SJSA1 (cell line): ENCODE results near the gene CCL26. TPM values are rescaled to one million over a fixed set of nuclear protein-coding genes. Genes with fewer than 3 reads are reported as not detected.
A peak's percentile ranks its signal among the peaks of the same experiment; 100 is the strongest.
"Not testable (repeated sequence)": the region's sequence is repeated elsewhere in the genome, so short reads cannot be mapped to it uniquely, and the experiment has no call there.

Source experiments
- DNase-seq, 2 experiments: peaks; one replicate each; pipeline ENCODE4 v3.0.0-alpha.2; 2015 to 2020; ENCODE audit warnings: low spot score in 2 of 2, low read depth in 1 of 2
- H3K27ac ChIP-seq: fragments of 250-450 bp; sonication (Bioruptor Pico); 2 replicates; pipeline ENCODE4 v1.5.1; 2020; ENCODE audit warnings: mild to moderate bottlenecking, moderate library complexity
- H3K27me3 ChIP-seq: fragments of 250-450 bp; sonication (Bioruptor Pico); replicated peaks from 2 replicates; pipeline ENCODE4 v1.5.1; 2020; ENCODE audit warnings: mild to moderate bottlenecking, moderate library complexity
- H3K36me3 ChIP-seq: fragments of 250-450 bp; sonication (Bioruptor Pico); 2 replicates; pipeline ENCODE4 v1.5.1; 2020; ENCODE audit warnings: mild to moderate bottlenecking
- H3K4me1 ChIP-seq: fragments of 250-450 bp; sonication (Bioruptor Pico); replicated peaks from 2 replicates; pipeline ENCODE4 v1.6.1; 2021; ENCODE audit warnings: mild to moderate bottlenecking
- H3K4me3 ChIP-seq: fragments of 250-450 bp; sonication (Bioruptor Pico); 2 replicates; pipeline ENCODE4 v1.5.1; 2020; ENCODE audit warnings: mild to moderate bottlenecking
- H3K9me3 ChIP-seq: fragments of 250-450 bp; sonication (Bioruptor Pico); replicated peaks from 2 replicates; pipeline ENCODE4 v1.5.1; 2020; ENCODE audit warnings: mild to moderate bottlenecking
- total RNA-seq: library from RNA; depleted of rRNA; stranded (reverse); fragments of >200 nt; shearing (Covaris generic); gene quantifications from 2 replicates; pipeline ENCODE4 v1.2.3, GENCODE V29; 2014

The CCL26 gene
- total RNA-seq, 1 experiment from 2014 or later, result 15.1 TPM

GRCh38 chr7:75806560-75807307 is 34.7 kb upstream of the CCL26 start:
- Histone ChIP-seq H3K27ac (no peak overlapping the region), H3K9me3 (peaks cover 13% of the 10 kb centered on the region), H3K4me1 (no peaks in the 10 kb centered on the region), H3K27me3 (no peaks in the 10 kb centered on the region), H3K36me3 (no peaks in the 10 kb centered on the region), H3K4me3 (no peak overlapping the region)
- no peak for DNase-seq

DNA sequence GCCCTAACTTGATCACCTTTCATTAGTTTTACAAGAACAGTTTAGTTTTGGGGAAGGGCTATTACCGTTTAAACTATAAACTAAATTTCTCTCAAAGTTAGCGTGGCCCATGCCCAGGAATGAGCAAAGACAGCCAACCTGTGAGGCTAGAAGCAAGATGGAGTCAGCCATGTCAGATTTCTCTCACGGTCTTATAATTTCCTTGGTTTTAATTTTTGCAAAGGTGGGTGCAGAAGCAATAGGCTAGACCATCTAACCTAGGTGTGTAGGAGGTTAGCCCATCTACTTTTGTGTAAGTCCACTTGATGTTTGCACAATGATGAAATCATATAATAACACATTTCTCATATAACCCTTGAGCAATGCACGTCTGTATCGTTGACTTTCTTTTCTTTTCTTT is 32.7 kb upstream of the CCL26 start:
- no peaks in the 10 kb centered on the region for H3K27me3 ChIP-seq
- H3K4me1 ChIP-seq, result no peaks in the 10 kb centered on the region
- DNase-seq, result no peak
- no peaks in the 10 kb centered on the region for H3K36me3 ChIP-seq
- H3K9me3 ChIP-seq, result peaks cover 13% of the 10 kb centered on the region
- no peak overlapping the region for H3K27ac ChIP-seq
- no peak overlapping the region for H3K4me3 ChIP-seq

- Histone ChIP-seq H3K27ac (no peak overlapping the region), H3K4me3 (no peak overlapping the region), H3K4me1 (no peaks in the 10 kb centered on the region), H3K9me3 (peaks cover 13% of the 10 kb centered on the region), H3K27me3 (no peaks in the 10 kb centered on the region), H3K36me3 (no peaks in the 10 kb centered on the region)
- DNase-seq, result no peak
Observed at GRCh38 chr7:75804004-75804403, 32.0 kb upstream of the CCL26 start.

- Histone ChIP-seq H3K4me1 (no peaks in the 10 kb centered on the region), H3K27ac (no peak overlapping the region), H3K4me3 (no peak overlapping the region), H3K27me3 (no peaks in the 10 kb centered on the region), H3K36me3 (no peaks in the 10 kb centered on the region), H3K9me3 (peaks cover 11% of the 10 kb centered on the region)
- DNase-seq, result no peak
Observed at GRCh38 chr7:75802552-75802821, 30.5 kb upstream of the CCL26 start.

DNA sequence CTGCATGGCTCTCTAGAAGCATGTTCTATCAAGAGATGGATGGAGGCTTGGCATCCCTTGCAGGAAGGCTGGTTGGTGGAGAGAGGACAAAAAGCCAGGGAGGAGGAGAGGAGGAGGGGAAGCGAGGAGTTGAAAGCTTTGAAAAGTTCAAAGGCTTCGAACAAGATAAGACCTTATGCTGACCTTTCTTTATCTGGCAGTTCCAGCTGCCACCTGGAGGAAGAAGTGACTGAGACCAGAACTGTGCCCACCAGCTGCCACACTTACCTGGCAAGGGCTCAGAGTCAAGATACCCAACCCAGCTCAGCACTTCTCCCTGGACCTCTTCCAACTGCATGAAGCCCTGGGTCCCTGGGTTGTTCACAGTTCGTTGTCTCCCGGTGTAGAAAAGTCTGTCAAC is 26.8 kb upstream of the CCL26 start:
- H3K27ac ChIP-seq, result no peak overlapping the region
- DNase-seq, result no peak
- H3K4me3 ChIP-seq, result no peak overlapping the region
- H3K36me3 ChIP-seq, result no peaks in the 10 kb centered on the region
- H3K9me3 ChIP-seq, result no peaks in the 10 kb centered on the region
- H3K27me3 ChIP-seq, result no peaks in the 10 kb centered on the region
- no peaks in the 10 kb centered on the region for H3K4me1 ChIP-seq

- H3K27me3 ChIP-seq, result no peaks in the 10 kb centered on the region
- no peak overlapping the region for H3K4me3 ChIP-seq
- no peaks in the 10 kb centered on the region for H3K36me3 ChIP-seq
- peaks cover 7% of the 10 kb centered on the region for H3K4me1 ChIP-seq
- H3K27ac ChIP-seq, result no peak overlapping the region
- no peak for DNase-seq
- no peaks in the 10 kb centered on the region for H3K9me3 ChIP-seq
Observed at GRCh38 chr7:75796420-75796819, 24.4 kb upstream of the CCL26 start.

- Histone ChIP-seq H3K27me3 (no peaks in the 10 kb centered on the region), H3K4me1 (peaks cover 11% of the 10 kb centered on the region), H3K4me3 (no peak overlapping the region), H3K36me3 (no peaks in the 10 kb centered on the region), H3K27ac (no peak overlapping the region), H3K9me3 (no peaks in the 10 kb centered on the region)
- no peak for DNase-seq
Observed at GRCh38 chr7:75795831-75796285, 23.8 kb upstream of the CCL26 start.

DNA sequence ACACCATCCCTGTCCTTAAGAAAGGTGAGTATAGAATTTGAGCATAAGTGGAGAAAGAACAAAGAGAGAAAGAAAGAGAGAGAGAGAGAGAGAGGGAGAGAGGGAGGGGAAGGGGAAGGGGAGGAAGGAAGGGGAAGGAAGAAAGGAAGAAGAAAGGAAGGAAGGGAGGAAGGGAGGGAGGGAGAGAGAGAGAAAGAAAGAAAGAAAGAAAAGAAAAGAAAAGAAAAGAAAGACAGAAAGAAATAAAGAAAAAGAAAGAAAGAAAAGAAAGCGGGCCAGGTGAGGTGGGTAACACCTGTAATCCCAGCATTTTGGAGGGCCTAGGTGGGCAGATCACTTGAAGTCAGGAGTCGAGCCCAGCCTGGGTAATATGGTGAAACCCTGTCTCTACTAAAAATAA is 21.7 kb upstream of the CCL26 start:
- Histone ChIP-seq H3K27me3 (no peaks in the 10 kb centered on the region), H3K36me3 (no peaks in the 10 kb centered on the region), H3K4me1 (peaks cover 11% of the 10 kb centered on the region), H3K9me3 (no peaks in the 10 kb centered on the region), H3K4me3 (no peak overlapping the region), H3K27ac (no peak overlapping the region)
- no peak for DNase-seq

- not testable (repeated sequence) for H3K9me3 ChIP-seq, H3K36me3 ChIP-seq, DNase-seq, H3K27me3 ChIP-seq, H3K27ac ChIP-seq, H3K4me3 ChIP-seq
- H3K4me1 ChIP-seq, result peaks cover 11% of the 10 kb centered on the region
Observed at GRCh38 chr7:75792567-75792966, 20.6 kb upstream of the CCL26 start.

GRCh38 chr7:75789361-75789924 is 17.4 kb upstream of the CCL26 start:
- Histone ChIP-seq H3K36me3 (no peaks in the 10 kb centered on the region), H3K4me3 (no peak overlapping the region), H3K27ac (no peak overlapping the region), H3K4me1 (peaks cover 11% of the 10 kb centered on the region), H3K9me3 (no peaks in the 10 kb centered on the region), H3K27me3 (no peaks in the 10 kb centered on the region)
- DNase-seq, result no peak

GRCh38 chr7:75788154-75788847 is 16.3 kb upstream of the CCL26 start:
- DNase-seq, H3K36me3 ChIP-seq, H3K9me3 ChIP-seq: not testable (repeated sequence)

DNA sequence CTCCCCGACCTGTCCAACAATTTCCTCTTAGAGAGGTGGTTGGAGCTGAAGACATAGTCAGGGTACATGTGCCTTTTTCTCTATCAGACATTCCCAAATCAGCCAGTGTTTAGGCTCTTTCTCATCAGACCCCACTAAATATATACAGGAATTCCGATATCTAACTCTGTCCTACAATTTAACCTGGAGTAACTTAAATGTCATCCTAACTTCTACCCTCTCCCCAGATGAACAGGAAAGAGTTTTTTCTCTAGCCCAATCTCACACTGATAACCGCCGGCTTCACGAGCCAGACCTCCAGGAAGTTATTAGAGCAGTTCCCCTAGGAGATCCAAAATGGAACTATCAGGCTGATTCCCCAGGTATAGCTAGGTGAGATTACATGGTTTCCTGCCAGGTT is 11.0 kb upstream of the CCL26 start:
- not testable (repeated sequence) for H3K9me3 ChIP-seq, H3K27ac ChIP-seq, H3K27me3 ChIP-seq, DNase-seq, H3K4me3 ChIP-seq, H3K36me3 ChIP-seq
- H3K4me1 ChIP-seq, result peaks cover 17% of the 10 kb centered on the region

More at GRCh38 chr7:75788154-75788847, 16.3 kb upstream of the CCL26 start:
- not testable (repeated sequence) for H3K27me3 ChIP-seq, H3K27ac ChIP-seq, H3K4me3 ChIP-seq
- H3K4me1 ChIP-seq, result peaks cover 11% of the 10 kb centered on the region

DNA sequence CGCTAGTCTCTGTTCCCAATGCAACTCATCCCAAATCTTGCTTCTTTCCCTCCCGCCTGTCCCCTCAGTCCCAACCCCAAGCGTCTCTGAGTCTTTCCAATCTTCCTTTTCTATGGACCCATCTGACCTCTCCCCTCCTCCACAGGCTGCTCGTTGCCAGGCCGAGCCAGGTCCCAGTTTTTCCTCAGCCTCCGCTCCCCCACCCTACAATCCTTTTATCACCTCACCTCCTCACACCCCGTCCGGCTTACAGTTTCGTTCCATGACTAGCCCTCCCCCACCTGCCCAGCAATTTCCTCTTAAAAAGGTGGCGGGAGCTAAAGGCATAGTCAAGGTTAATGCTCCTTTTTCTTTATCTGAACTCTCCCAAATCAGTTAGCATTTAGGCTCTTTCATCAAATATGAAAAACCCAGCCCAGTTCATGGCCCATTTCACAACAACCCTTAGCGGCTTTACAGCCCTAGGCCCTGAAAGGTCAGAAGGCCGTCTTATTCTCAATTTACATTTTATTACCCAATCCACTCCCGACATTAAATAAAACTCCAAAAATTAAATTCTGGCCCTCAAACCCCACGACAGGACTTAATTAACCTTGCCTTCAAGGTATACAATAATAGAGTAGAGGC is 8.7 kb upstream of the CCL26 start:
- not testable (repeated sequence) for DNase-seq, H3K4me3 ChIP-seq

DNA sequence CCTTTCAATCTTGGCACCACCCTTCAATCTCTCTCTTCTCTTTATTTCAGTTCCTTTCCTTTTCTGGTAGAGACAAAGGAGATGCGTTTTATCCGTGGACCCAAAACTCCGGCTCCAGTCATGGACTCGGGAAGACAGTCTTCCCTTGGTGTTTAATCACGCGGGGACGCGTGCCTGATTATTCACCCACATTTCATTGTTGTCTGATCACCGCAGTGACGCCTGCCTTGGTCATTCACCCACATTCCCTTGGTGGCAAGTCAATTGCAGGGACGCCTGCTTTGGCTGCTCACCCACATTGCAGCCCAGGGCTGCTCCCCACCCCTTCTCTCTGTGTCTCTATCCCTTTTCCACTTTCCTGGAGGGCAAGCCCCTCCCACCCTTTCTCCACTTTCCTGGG is 7.5 kb upstream of the CCL26 start:
- H3K27me3 ChIP-seq, H3K4me3 ChIP-seq, H3K9me3 ChIP-seq, H3K36me3 ChIP-seq: not testable (repeated sequence)
- peaks cover 34% of the 10 kb centered on the region for H3K4me1 ChIP-seq
- peak overlapping the region; percentile 48; the same call in 1 of the 2 replicates for H3K27ac ChIP-seq
- DNase-seq, result peak; percentile 49 to 74

More for the DNA sequence above, 8.7 kb upstream of the CCL26 start:
- not testable (repeated sequence) for H3K9me3 ChIP-seq, H3K36me3 ChIP-seq, H3K27me3 ChIP-seq, H3K27ac ChIP-seq
- H3K4me1 ChIP-seq, result peaks cover 30% of the 10 kb centered on the region
